ENCODE data around the gene LINGO3. TPM values are rescaled to one million over a fixed set of nuclear protein-coding genes. Genes with fewer than 3 reads are reported as not detected.

Gene LINGO3
- total RNA-seq, 4 donors from 2014 or later: not detected

GRCh38 chr19:2333027-2333806, 25.3 kb upstream of the LINGO3 start:
- TF ChIP-seq, protein P1, sequence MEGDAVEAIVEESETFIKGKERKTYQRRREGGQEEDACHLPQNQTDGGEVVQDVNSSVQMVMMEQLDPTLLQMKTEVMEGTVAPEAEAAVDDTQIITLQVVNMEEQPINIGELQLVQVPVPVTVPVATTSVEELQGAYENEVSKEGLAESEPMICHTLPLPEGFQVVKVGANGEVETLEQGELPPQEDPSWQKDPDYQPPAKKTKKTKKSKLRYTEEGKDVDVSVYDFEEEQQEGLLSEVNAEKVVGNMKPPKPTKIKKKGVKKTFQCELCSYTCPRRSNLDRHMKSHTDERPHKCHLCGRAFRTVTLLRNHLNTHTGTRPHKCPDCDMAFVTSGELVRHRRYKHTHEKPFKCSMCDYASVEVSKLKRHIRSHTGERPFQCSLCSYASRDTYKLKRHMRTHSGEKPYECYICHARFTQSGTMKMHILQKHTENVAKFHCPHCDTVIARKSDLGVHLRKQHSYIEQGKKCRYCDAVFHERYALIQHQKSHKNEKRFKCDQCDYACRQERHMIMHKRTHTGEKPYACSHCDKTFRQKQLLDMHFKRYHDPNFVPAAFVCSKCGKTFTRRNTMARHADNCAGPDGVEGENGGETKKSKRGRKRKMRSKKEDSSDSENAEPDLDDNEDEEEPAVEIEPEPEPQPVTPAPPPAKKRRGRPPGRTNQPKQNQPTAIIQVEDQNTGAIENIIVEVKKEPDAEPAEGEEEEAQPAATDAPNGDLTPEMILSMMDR (IDR thresholded peaks at IDR 0.05; ENCODE audit: low read depth): no peak

- TF ChIP-seq, protein P1 (IDR thresholded peaks at IDR 0.05; ENCODE audit: low read depth): no peak
Measured at GRCh38 chr19:2332341-2333026, 24.5 kb upstream of the LINGO3 start.

DNA sequence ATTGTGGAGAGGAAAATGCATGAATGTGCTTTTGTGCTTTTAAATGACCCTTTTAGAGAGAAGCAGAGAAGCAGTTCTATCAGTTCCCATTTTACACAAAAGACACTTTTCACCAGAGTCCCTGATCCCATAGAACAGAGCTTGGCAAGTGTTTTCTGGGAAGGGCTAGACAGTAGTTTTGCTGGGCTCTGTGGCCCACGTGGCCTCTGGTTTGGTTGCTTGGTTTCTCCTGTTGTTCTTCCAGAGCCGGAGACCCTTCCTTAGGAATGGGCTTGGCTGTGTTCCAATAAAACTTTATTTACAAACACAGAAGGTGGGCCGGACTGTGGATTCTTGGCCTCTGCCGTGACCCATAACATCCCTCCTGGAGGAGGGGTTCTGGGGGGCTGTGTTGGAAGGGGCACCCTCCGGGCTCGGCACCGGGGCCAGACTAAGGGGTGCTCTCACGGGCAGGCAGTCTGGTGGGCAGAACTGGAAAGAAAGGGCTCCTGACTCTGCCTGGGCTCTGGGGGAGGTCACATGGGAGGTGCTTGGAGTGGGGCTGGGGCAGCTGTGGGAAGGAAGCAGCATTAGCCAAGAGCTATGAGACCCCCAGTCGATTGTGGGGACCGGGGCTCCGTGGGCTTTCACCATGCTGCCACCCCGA, 23.8 kb upstream of the LINGO3 start:
- TF ChIP-seq, protein P1 (IDR thresholded peaks at IDR 0.05; ENCODE audit: low read depth): no peak

DNA sequence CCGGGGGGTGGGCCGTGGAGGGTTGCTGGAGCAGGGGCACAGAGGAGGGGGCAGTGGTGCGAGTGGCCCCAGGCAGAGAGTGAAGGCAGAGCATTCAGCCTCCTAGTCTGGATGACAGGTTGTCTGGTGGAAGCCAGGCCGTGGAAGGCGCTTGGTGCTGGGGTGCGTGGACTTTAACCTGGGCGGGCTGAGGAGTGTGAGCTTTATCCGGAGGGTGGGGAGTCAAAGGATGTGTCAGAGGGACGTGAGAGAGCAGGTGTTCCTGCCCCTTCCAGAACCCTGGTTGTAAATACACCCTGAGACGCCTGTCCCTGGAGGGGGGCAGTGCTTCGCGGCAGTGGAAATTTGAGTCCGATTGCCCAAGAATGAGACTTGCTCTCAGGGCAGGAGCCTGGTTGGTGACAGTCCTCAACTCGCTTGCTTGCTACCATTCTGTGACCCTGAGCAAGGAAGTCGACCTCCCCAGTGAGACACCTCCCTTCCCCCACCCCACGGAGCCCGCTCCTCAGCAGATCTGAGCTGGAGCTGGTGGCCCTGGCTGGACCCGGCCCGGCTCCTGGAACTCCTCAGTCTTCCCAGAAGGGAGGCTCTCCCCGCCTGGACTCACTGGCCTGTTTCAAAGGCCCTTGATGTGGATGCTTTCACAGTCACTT, 22.8 kb upstream of the LINGO3 start:
- TF ChIP-seq, protein P1 (IDR thresholded peaks at IDR 0.05; ENCODE audit: low read depth): no peak

- TF ChIP-seq, protein P1 (IDR thresholded peaks at IDR 0.05; ENCODE audit: low read depth): no peak
Measured at GRCh38 chr19:2330255-2330631, 22.3 kb upstream of the LINGO3 start.

DNA sequence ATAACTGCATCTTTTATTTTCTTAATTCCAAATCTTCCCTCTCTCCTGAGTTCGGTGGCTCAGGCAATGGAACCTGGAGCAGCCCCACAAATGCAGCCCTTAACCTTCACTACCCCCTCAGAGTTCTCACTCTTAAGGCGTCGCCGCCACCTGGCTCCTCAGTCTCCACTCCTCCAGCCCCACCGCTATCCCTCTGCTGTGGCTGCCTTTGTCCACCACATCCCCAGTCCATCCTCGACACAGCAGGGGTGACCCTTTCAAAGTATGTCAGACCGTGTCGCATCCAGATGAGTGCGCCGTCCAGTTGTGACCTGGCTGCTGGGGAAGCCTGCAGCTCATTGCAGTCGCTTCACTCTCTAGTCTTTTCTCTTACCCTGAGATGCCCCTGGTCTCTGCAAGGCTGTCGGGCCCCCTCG, 21.6 kb upstream of the LINGO3 start:
- TF ChIP-seq, protein P1 (IDR thresholded peaks at IDR 0.05; ENCODE audit: low read depth): no peak

DNA sequence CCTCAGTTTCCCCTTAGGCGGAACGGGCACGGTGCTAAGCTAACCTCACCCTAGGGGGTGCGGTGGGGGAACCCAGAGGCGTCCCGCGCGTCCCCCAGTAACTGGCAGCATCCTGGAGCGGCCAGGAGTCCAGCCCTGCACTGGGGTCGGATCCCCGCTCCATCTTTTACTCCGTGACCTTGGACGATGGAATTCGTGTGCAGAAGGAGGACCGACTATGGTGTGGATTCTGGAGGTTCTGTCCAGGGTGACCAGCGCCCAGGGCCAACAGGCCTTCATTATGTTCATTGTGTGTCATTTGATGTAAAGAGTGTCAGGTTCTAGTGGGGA, 21.2 kb upstream of the LINGO3 start:
- TF ChIP-seq, protein P1 (IDR thresholded peaks at IDR 0.05; ENCODE audit: low read depth): no peak

All from subcutaneous adipose tissue (tissue), 4 donors.